HG02623 (cell line): ENCODE measurements around the gene DNAJC17.

Experiments
- ATAC-seq: cut with Tn5 transposase; IDR thresholded peaks from one replicate; pipeline ENCODE4 v1.9.1; 2021; ENCODE audit warnings: moderate library complexity; ENCODE audit not compliant: unreplicated experiment

DNAJC17 gene

GRCh38 chr15:40743921-40744814 is 63.1 kb downstream of the DNAJC17 start:
- ATAC-seq = no peak

- no peak for ATAC-seq
Observed at GRCh38 chr15:40743485-40743901, 63.8 kb downstream of the DNAJC17 start.

- ATAC-seq = no peak
Observed at GRCh38 chr15:40739854-40740253, 67.4 kb downstream of the DNAJC17 start.

- ATAC-seq = no peak
Observed at GRCh38 chr15:40739047-40739446, 68.2 kb downstream of the DNAJC17 start.

- no peak for ATAC-seq
Observed at GRCh38 chr15:40737048-40737447, 70.2 kb downstream of the DNAJC17 start.

- ATAC-seq = no peak
Observed at GRCh38 chr15:40736575-40736974, 70.7 kb downstream of the DNAJC17 start.

- no peak for ATAC-seq
Observed at GRCh38 chr15:40731034-40731433, 76.2 kb downstream of the DNAJC17 start.

- ATAC-seq = no peak
Observed at GRCh38 chr15:40723919-40724318, 83.4 kb downstream of the DNAJC17 start.

- no peak for ATAC-seq
Observed at GRCh38 chr15:40722934-40723333, 84.3 kb downstream of the DNAJC17 start.

- ATAC-seq = no peak
Observed at GRCh38 chr15:40722354-40722753, 84.9 kb downstream of the DNAJC17 start.

GRCh38 chr15:40721701-40722100 is 85.6 kb downstream of the DNAJC17 start:
- ATAC-seq = no peak

- no peak for ATAC-seq
Observed at GRCh38 chr15:40716165-40716564, 91.1 kb downstream of the DNAJC17 start.
